Ovary (tissue), 3 donors: Measurements from ENCODE around the gene CRABP2.

Experiments
- CTCF ChIP-seq, 3 donors: fragments of 450-650 bp in 2 of 3; fragments of 200-600 bp in 1 of 3; IDR thresholded peaks; one replicate each; pipeline versions ENCODE4 v1.5.1 to v1.8.0; 2016 to 2022; ENCODE audit warnings: antibody characterized with exemption in 3 of 3, mild to moderate bottlenecking in 1 of 3
- EP300 ChIP-seq: sonication (generic); formaldehyde crosslinking; IDR thresholded peaks from one replicate; pipeline ENCODE4 v1.6.1; 2017; ENCODE audit warnings: antibody characterized with exemption
- POLR2A ChIP-seq: fragments of 450-650 bp; IDR thresholded peaks from one replicate; pipeline ENCODE4 v1.6.1; 2017; ENCODE audit warnings: antibody characterized with exemption, mild to moderate bottlenecking, moderate library complexity
- donor health status: DM: no; HTN: no; CAD: no.

DNA sequence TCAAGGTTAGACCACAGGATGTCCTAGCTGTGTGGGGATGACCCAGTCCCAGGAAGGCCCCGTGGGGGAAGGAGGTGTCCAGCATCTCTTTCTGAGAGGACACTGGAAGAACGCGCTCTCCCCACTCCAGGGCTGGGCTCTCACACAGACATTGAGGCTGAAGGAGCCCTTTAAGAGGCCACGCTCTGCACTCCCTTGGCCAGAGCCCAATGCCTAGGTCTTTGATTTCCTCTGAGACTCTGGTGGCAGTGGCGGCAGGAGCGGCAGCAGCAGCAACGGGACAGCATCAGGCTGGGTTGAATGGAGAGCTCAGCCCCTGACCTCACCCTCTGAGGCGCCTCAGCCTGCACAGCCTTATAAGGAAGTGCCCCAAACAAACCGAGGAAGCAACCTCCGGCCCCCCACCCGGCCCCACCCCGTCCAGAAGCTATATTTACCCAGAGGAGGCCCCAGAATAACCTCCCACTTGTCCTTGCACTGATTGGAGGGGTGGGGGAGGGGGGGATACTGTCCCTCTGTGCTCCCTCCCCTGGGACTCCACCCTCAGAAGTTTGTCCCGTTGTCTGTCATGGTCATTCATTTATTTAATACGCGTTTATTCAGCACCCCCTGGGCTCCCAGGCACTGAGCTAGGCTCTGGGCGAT, 40.5 kb downstream of the CRABP2 start:
- no peak for TF ChIP-seq POLR2A
- no peak for TF ChIP-seq CTCF (IDR thresholded peaks at IDR 0.05)
- TF ChIP-seq EP300: no peak
